Testis (tissue), 2 donors: ENCODE results near the gene ERMP1.

Experiments used
- CTCF ChIP-seq, 3 experiments: fragments of 450-650 bp in 2 of 3; fragments of 200-600 bp in 1 of 3; sonication (generic) in 1 of 3; IDR thresholded peaks; one replicate each; pipeline ENCODE4 v1.5.1; 2016 to 2019; ENCODE audit warnings: antibody characterized with exemption in 3 of 3, mild to moderate bottlenecking in 2 of 3, moderate library complexity in 1 of 3
- POLR2A ChIP-seq: fragments of 450-650 bp; IDR thresholded peaks from one replicate; pipeline ENCODE4 v1.6.1; 2017; ENCODE audit warnings: antibody characterized with exemption, mild to moderate bottlenecking, moderate library complexity

- TF ChIP-seq CTCF (IDR thresholded peaks at IDR 0.05), result no peak
- no peak for TF ChIP-seq POLR2A
These were observed 54.1 kb downstream of the ERMP1 start for GRCh38 chr9:5778805-5779204.
